Activated CD4-positive, alpha-beta memory T cell treated with anti-CD3 and anti-CD28 coated beads, Interleukin-2, amount 10 ng/mL, durations not matched to agents 7 days and 5 days (primary cell): Measurements from ENCODE around the gene HOXA5. TPM values are rescaled to one million over a fixed set of nuclear protein-coding genes. Genes with fewer than 3 reads are reported as not detected.
A peak's percentile ranks its signal among the peaks of the same experiment; 100 is the strongest.

ENCODE experiments used
- CTCF ChIA-PET: fragments of 350-600 bp; sonication (Branson Sonifier 250); formaldehyde crosslinking; loops from one replicate; lab custom pipeline; 2021; ENCODE audit warnings: antibody characterized with exemption, inconsistent platforms; lab: Charles Lee
- POLR2A ChIA-PET: fragments of 350-600 bp; sonication (Branson Sonifier 250); formaldehyde crosslinking; loops from one replicate; lab custom pipeline; 2021; ENCODE audit warnings: antibody characterized with exemption; lab: Charles Lee
- DNase-seq: peaks from one replicate; pipeline ENCODE4 v3.0.0-alpha.2; 2020
- H3K27ac Mint-ChIP-seq: one replicate; pipeline ENCODE4 v1.8.0; 2021; ENCODE audit warnings: mild to moderate bottlenecking, mixed read lengths
- H3K27me3 Mint-ChIP-seq: one replicate; pipeline ENCODE4 v1.8.0; 2021; ENCODE audit warnings: mixed read lengths
- H3K36me3 Mint-ChIP-seq: one replicate; pipeline ENCODE4 v1.8.0; 2021; ENCODE audit warnings: low read depth, mixed read lengths
- H3K4me1 Mint-ChIP-seq: one replicate; pipeline ENCODE4 v1.8.0; 2021; ENCODE audit warnings: mixed read lengths
- H3K4me3 Mint-ChIP-seq: one replicate; pipeline ENCODE4 v1.8.0; 2021; ENCODE audit warnings: mild to moderate bottlenecking, mixed read lengths
- H3K9me3 Mint-ChIP-seq: one replicate; pipeline ENCODE4 v1.8.0; 2021; ENCODE audit warnings: mixed read lengths
- total RNA-seq, 2 experiments: library from RNA; stranded (reverse); gene quantifications; one replicate each; pipeline ENCODE4 v1.2.3, GENCODE V29; 2021

The HOXA5 gene
- total RNA-seq, 2 experiments from 2014 or later = not detected

- peaks cover 65% of the 10 kb centered on the region for H3K27me3 Mint-ChIP-seq
- no peak overlapping the region for H3K4me3 Mint-ChIP-seq
- POLR2A ChIA-PET = no interaction called here
- no peak overlapping the region for H3K27ac Mint-ChIP-seq
- CTCF ChIA-PET = no interaction called here
- DNase-seq = no peak
- H3K4me1 Mint-ChIP-seq = peaks cover 20% of the 10 kb centered on the region
- H3K9me3 Mint-ChIP-seq = no peaks in the 10 kb centered on the region
- no peaks in the 10 kb centered on the region for H3K36me3 Mint-ChIP-seq
These were observed 10.5 kb downstream of the HOXA5 start for GRCh38 chr7:27132978-27133377.

DNA sequence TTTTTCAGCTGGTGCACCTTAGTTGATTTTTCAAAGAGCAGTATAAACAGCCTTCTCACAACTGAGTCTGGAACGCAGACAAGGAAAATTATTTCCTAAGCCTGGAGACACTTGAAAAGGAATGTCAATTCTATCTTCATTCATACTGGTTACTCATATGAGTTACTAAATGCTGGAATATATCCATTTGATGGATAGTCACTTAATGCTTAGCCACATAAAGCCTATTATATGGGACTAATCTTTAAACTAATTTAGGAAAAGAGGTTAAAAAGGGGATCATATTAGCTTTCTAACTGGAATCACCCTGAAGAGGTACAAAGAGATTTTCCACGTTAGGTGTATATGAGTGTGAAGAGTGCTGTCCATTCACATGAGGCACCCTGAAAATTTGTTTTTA lies 11.3 kb downstream of the HOXA5 start:
- Mint-ChIP-seq H3K27me3 (peaks cover 65% of the 10 kb centered on the region), H3K4me3 (no peak overlapping the region), H3K36me3 (no peaks in the 10 kb centered on the region), H3K9me3 (no peaks in the 10 kb centered on the region), H3K27ac (no peak overlapping the region), H3K4me1 (peaks cover 20% of the 10 kb centered on the region)
- ChIA-PET CTCF (interaction anchor here (0.9 kb wide), 1 partner anchor 18 kb away, joined by 3 read pairs; no protein-coding TSS in a partner anchor), POLR2A (no interaction called here)
- no peak for DNase-seq

GRCh38 chr7:27131390-27131819 lies 12.1 kb downstream of the HOXA5 start:
- Mint-ChIP-seq H3K36me3 (no peaks in the 10 kb centered on the region), H3K4me1 (peaks cover 20% of the 10 kb centered on the region), H3K27ac (no peak overlapping the region), H3K27me3 (peaks cover 65% of the 10 kb centered on the region), H3K4me3 (peak overlapping the region; percentile 40), H3K9me3 (no peaks in the 10 kb centered on the region)
- POLR2A ChIA-PET = no interaction called here
- CTCF ChIA-PET = interaction anchor here (0.9 to 1.3 kb wide), 2 partner anchors 19 to 450 kb away, joined by 3 to 4 read pairs; no protein-coding TSS in a partner anchor
- DNase-seq = no peak

GRCh38 chr7:27130540-27131389 lies 12.7 kb downstream of the HOXA5 start, which contains the start of gene HOXA4:
TSS of gene HOXA4 (minus strand) at chr7:27130757. CDS start at chr7:27130733, 24 bp downstream.
- Mint-ChIP-seq H3K4me1 (peaks cover 18% of the 10 kb centered on the region), H3K4me3 (peak within 1 kb of the TSS; percentile 44), H3K27ac (no peak within 1 kb of the TSS), H3K27me3 (peaks cover 62% of the 10 kb centered on the region), H3K9me3 (no peaks in the 10 kb centered on the region), H3K36me3 (no peaks in the 10 kb centered on the region)
- DNase-seq = peak; percentile 65
- ChIA-PET CTCF (interaction anchor here (0.9 to 1.3 kb wide), 2 partner anchors 20 to 449 kb away, joined by 3 to 4 read pairs; no protein-coding TSS in a partner anchor), POLR2A (no interaction called here)

DNA sequence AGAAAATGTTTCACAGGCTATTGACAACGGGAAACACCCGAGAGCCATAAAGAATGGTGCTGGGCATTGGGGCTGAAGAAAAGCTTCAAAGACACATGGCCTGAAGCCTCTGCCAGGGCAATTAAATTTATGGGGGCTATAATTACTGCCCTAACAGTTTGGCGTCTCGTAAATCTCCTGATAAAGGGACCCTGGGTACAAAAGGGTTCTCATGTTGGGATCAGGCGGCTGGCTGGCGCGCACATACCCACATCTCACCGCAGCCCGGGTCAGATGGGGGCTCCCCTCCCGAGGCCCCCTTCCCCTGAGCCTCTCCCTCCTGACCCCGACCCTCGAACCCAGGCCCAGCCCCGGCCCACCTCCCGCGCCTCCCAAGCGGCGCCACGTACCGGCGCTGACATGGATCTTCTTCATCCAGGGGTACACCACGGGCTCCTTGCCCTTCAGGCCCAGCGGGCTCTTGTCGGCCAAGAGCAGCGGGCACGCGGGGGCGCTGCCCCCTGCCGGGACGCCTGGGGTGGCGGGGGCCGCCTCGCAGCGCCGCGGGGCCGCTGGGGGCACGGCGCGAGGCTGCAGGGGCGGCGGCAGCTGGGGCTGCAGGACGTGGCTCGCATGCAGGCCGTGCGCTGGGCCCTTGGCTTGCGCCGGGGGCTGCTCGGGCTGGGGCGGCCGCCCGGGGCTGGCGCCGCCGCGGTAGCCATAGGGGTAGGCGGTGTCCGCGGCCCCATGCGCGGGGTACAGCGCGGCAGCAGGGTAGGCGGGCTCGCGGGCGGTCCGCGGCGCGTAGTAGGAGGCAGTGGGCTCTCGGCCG lies 13.5 kb downstream of the HOXA5 start:
- Mint-ChIP-seq H3K4me1 (peaks cover 12% of the 10 kb centered on the region), H3K27me3 (peaks cover 55% of the 10 kb centered on the region), H3K27ac (no peak overlapping the region), H3K9me3 (no peaks in the 10 kb centered on the region), H3K36me3 (no peaks in the 10 kb centered on the region), H3K4me3 (no peak overlapping the region)
- no peak for DNase-seq
- ChIA-PET CTCF (no interaction called here), POLR2A (no interaction called here)

GRCh38 chr7:27128776-27129728 lies 14.4 kb downstream of the HOXA5 start:
- H3K27me3 Mint-ChIP-seq = peaks cover 47% of the 10 kb centered on the region
- POLR2A ChIA-PET = no interaction called here
- no peak for DNase-seq

DNA sequence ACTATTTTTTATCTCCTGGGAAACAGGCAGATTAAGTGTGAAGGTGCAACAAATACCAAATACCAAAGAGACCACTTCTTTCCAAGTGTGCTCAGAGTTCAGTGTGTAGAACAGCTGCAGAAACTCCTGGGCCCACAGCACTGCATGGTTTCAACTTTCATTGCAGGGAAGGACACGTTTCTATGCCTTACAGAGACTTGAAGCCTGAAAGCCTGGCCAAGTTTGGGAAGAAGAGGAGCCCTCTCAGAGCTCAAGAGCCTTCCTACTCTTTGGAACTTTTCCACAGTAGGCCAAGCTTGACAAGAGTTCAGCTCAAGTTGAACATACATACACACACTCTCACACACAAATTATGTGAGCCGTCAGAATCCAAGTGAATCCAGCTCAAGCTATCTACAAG lies 15.4 kb downstream of the HOXA5 start:
- Mint-ChIP-seq H3K27me3 (peaks cover 39% of the 10 kb centered on the region), H3K36me3 (no peaks in the 10 kb centered on the region), H3K4me1 (no peaks in the 10 kb centered on the region), H3K9me3 (no peaks in the 10 kb centered on the region), H3K4me3 (no peak overlapping the region), H3K27ac (no peak overlapping the region)
- ChIA-PET POLR2A (no interaction called here), CTCF (no interaction called here)
- DNase-seq = no peak

More at GRCh38 chr7:27128776-27129728, 14.4 kb downstream of the HOXA5 start:
- peaks cover 4% of the 10 kb centered on the region for H3K4me1 Mint-ChIP-seq
- no peaks in the 10 kb centered on the region for H3K36me3 Mint-ChIP-seq
- no peaks in the 10 kb centered on the region for H3K9me3 Mint-ChIP-seq
- no peak overlapping the region for H3K27ac Mint-ChIP-seq
- CTCF ChIA-PET = no interaction called here
- no peak overlapping the region for H3K4me3 Mint-ChIP-seq

GRCh38 chr7:27126596-27127327 lies 16.7 kb downstream of the HOXA5 start:
- no peaks in the 10 kb centered on the region for H3K36me3 Mint-ChIP-seq
- peaks cover 30% of the 10 kb centered on the region for H3K27me3 Mint-ChIP-seq
- H3K4me3 Mint-ChIP-seq = no peak overlapping the region
- ChIA-PET CTCF (interaction anchor here (0.7 kb wide), 1 partner anchor 25 kb away, joined by 3 read pairs; no protein-coding TSS in a partner anchor), POLR2A (no interaction called here)
- H3K4me1 Mint-ChIP-seq = no peaks in the 10 kb centered on the region
- H3K9me3 Mint-ChIP-seq = no peaks in the 10 kb centered on the region
- H3K27ac Mint-ChIP-seq = no peak overlapping the region
- no peak for DNase-seq

GRCh38 chr7:27125986-27126394 lies 17.5 kb downstream of the HOXA5 start:
- DNase-seq = no peak
- Mint-ChIP-seq H3K36me3 (no peaks in the 10 kb centered on the region), H3K27ac (no peak overlapping the region), H3K4me1 (no peaks in the 10 kb centered on the region), H3K4me3 (no peak overlapping the region), H3K9me3 (no peaks in the 10 kb centered on the region), H3K27me3 (peaks cover 27% of the 10 kb centered on the region)
- ChIA-PET CTCF (no interaction called here), POLR2A (no interaction called here)

GRCh38 chr7:27124902-27125689 lies 18.4 kb downstream of the HOXA5 start:
- CTCF ChIA-PET = no interaction called here
- Mint-ChIP-seq H3K4me3 (no peak overlapping the region), H3K4me1 (no peaks in the 10 kb centered on the region), H3K9me3 (no peaks in the 10 kb centered on the region), H3K27ac (no peak overlapping the region), H3K27me3 (peaks cover 27% of the 10 kb centered on the region), H3K36me3 (no peaks in the 10 kb centered on the region)
- no peak for DNase-seq
- POLR2A ChIA-PET = no interaction called here

- no peaks in the 10 kb centered on the region for H3K9me3 Mint-ChIP-seq
- peaks cover 28% of the 10 kb centered on the region for H3K27me3 Mint-ChIP-seq
- no peak overlapping the region for H3K27ac Mint-ChIP-seq
These were observed 19.2 kb downstream of the HOXA5 start for GRCh38 chr7:27124096-27124901.

More at GRCh38 chr7:27124096-27124901, 19.2 kb downstream of the HOXA5 start:
- CTCF ChIA-PET = no interaction called here
- DNase-seq = no peak
- H3K4me1 Mint-ChIP-seq = no peaks in the 10 kb centered on the region
- no peak overlapping the region for H3K4me3 Mint-ChIP-seq
- H3K36me3 Mint-ChIP-seq = no peaks in the 10 kb centered on the region
- POLR2A ChIA-PET = no interaction called here
